Stimulated activated CD4-positive, alpha-beta T cell treated with anti-CD3 and anti-CD28 coated beads, Interleukin-12 subunit alpha, Interleukin-12 subunit beta, amount 100 ng/mL, for 48 hours (primary cell): ENCODE results near the gene TAC4.

Experiments used
- DNase-seq, 3 donors: peaks; one replicate each; pipeline ENCODE4 v3.0.0-alpha.2; 2020; ENCODE audit warnings: low read depth in 2 of 3, low spot score in 1 of 3

TAC4 gene

GRCh38 chr17:49814781-49815529, 32.9 kb downstream of the TAC4 start:
- DNase-seq = no peak

- no peak for DNase-seq
These were observed 38.8 kb downstream of the TAC4 start for GRCh38 chr17:49809056-49809455.

GRCh38 chr17:49798738-49799137, 49.1 kb downstream of the TAC4 start:
- no peak for DNase-seq

DNA sequence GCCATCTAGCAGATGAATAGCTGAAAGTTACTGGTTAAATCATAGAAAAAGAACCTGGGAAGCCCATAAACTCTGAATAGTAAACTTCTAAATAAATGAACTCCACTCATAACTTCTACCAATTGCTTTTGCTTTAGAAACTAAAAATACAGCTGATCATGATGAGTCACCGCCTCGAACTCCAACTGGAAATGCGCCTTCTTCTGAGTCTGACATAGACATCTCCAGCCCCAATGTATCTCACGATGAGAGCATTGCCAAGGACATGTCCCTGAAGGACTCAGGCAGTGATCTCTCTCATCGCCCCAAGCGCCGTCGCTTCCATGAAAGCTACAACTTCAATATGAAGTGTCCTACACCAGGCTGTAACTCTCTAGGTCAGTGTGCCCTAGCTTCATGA, 49.7 kb downstream of the TAC4 start:
- no peak for DNase-seq

GRCh38 chr17:49795372-49795771, 52.5 kb downstream of the TAC4 start:
- DNase-seq = no peak

DNA sequence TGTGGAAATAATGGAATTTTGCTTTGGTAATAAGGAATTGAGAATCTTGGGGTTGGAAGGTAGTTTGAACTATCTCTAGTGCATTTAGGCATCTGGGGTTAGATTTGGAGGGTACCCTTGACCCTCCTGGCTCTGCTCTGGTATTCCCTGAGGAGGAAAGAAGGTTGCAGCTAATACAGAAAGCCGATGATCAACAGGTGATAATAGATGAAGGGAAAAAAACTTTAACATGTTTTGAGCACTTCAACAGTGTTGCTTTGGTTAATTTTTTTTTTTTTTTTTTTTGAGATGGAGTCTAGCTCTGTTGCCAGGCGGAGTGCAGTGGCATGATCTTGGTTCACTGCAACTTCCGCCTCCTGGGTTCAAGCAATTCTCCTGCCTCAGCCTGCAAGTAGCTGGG, 54.6 kb downstream of the TAC4 start:
- no peak for DNase-seq

GRCh38 chr17:49789243-49789578, 58.7 kb downstream of the TAC4 start:
- no peak for DNase-seq

GRCh38 chr17:49788478-49789242, 59.2 kb downstream of the TAC4 start, which contains the start of gene KAT7:
TSS of gene KAT7 (plus strand) at chr17:49788681. CDS start at chr17:49788835, 154 bp downstream.
- peak; percentile 95 to 99 (median 98) for DNase-seq
